GM18505 (cell line): ENCODE results near the gene JMJD1C.

Experiments used
- ATAC-seq: cut with Tn5 transposase; IDR thresholded peaks from one replicate; pipeline ENCODE4 v1.9.1; 2021; ENCODE audit not compliant: unreplicated experiment
- POLR2A ChIP-seq: IDR thresholded peaks from 4 replicates; pipeline ENCODE4 v1.6.1; 2011; ENCODE audit warnings: borderline replicate concordance; ENCODE audit not compliant: insufficient read depth, insufficient read length; ENCODE audit errors: extremely low read depth

The JMJD1C gene

GRCh38 chr10:63221950-63222349 is 243.8 kb downstream of the JMJD1C start:
- ATAC-seq, result no peak
- TF ChIP-seq POLR2A, result no peak

DNA sequence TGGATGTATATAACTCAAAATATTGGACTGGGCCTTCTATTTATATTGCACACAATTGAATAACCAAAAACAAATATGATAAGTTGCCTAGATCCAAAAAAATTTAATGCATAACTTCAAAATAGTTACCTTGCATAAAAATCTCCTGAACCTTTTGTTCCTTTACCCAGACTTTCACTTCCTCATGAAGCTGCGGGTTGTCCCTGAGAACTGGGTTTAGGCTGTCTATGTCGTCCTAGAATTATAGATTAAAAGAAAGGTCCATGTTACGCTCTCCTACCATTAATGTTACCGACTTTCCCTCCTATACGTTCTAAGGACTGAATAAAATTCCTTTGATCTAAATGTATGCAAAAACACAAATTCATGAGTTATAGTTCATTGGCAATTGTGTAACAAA is 246.0 kb downstream of the JMJD1C start:
- no peak for ATAC-seq
- no peak for TF ChIP-seq POLR2A

DNA sequence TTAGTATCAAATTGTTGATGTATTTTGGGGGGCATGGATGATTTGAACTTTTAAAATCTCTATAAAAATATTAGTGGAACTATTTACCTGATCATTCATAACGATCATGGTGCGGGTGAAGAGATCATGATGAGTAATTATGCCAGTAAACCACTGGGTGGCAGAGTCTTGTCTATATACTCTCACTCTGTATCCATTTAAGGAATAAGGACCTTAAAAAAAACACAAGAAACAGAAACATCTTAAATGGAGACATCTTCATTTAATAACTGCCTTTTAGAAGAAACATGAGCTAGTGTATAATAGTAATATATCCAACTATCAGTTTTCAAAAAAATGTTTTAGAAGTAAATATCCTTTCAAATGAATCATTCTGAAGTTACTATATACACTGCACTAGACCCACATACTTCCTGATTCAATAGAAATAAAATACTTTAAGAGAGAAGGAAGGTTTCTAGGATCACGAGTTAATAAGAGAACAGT is 248.6 kb downstream of the JMJD1C start:
- TF ChIP-seq POLR2A, result no peak
- ATAC-seq, result peak; percentile 70

GRCh38 chr10:63214571-63214970 is 251.2 kb downstream of the JMJD1C start:
- no peak for ATAC-seq
- no peak for TF ChIP-seq POLR2A

GRCh38 chr10:63213489-63213888 is 252.3 kb downstream of the JMJD1C start:
- no peak for TF ChIP-seq POLR2A
- no peak for ATAC-seq

DNA sequence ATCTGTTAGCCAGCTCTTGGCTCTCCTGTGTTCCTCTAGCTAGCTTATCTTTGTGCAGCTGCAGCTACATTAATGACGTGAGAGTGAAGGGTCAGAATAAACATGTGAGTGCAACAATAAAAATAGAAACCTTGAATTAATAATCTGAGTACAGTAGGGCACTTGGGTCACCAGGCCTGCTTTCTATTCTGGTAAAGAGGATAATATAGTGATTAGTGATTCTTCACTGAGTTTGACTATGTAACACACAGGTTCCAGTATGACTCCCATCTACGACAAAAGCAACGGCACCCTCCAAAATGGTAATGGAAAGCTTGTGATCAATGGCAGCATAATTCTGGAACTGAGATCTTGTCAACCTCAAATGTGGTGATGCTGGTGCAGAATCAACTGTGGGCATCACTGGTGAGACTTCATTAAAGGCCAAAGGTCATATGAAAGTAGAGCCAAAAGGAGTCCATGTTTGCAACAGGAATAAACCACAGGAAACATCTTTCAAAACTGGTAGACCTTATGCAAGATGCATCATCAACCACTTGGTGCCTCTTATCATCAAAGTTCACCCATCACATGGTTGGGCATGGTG is 255.1 kb downstream of the JMJD1C start:
- no peak for ATAC-seq
- no peak for TF ChIP-seq POLR2A

DNA sequence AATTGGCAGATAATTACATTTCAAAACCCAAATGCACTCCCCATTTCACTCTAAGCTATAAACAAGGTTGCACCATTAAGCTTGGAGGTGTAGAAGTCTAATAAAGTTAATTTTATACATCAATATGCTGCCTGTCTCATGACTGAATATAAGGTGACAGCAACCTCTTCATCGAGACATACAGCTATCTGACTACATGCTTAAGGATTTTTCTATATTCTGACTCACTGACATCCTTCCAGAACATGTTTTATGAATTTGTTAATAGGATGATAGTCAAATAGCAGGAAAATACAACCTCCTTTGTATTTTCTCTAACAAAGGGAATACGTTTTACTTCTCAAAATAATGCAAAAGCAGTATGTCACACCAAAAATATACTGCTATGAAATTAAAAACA is 256.1 kb downstream of the JMJD1C start:
- TF ChIP-seq POLR2A, result no peak
- ATAC-seq, result no peak

- no peak for ATAC-seq
- TF ChIP-seq POLR2A, result no peak
Measured at GRCh38 chr10:63208986-63209385, 256.8 kb downstream of the JMJD1C start.

- no peak for ATAC-seq
Measured at GRCh38 chr10:63206997-63207811, 258.6 kb downstream of the JMJD1C start.

DNA sequence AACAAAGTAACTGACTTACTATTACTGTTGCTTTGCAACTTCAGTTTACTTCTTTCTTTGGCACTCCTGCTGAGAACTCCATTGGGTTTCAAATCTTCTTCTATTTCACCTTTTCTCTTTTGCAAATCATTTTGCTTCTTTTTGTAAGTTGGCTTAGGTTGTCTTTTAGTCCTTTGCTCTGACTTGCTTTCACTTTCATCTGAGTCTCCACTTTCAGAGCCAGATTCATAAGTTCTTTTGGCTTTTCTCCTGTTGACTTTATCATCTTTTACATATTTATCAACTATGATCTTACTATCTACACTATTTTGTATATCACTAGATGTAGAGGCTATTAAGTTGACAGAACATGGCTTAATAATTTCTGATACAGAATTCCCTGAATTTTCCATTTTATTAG is 259.2 kb downstream of the JMJD1C start:
- no peak for TF ChIP-seq POLR2A
- no peak for ATAC-seq

More at GRCh38 chr10:63206997-63207811, 258.6 kb downstream of the JMJD1C start:
- no peak for TF ChIP-seq POLR2A

DNA sequence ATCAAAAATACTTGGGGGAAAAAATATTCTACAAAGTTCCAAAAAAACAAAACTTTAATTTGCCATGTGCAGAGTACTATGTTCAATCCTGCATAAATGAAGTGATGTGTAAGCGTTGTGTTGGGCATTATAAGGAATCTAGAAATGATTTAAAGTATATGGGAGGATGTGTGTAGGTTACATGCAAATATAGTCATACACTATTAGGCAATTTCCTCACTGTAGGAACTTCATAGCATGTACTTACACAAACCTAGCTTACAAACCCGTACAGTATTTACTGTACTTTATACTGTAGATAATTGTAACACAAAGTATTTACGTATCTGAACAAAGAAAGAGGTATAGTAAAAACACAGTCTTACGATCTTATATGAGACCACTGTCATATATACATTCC is 260.4 kb downstream of the JMJD1C start:
- no peak for TF ChIP-seq POLR2A
- ATAC-seq, result no peak

- no peak for TF ChIP-seq POLR2A
- no peak for ATAC-seq
Measured at GRCh38 chr10:63204667-63205391, 260.9 kb downstream of the JMJD1C start.

- no peak for ATAC-seq
- no peak for TF ChIP-seq POLR2A
Measured at GRCh38 chr10:63201118-63201517, 264.7 kb downstream of the JMJD1C start.
